HepG2 (cell line): Measurements from ENCODE around the gene SLC6A8. TPM values are rescaled to one million over a fixed set of nuclear protein-coding genes. Genes with fewer than 3 reads are reported as not detected.
A peak's percentile ranks its signal among the peaks of the same experiment; 100 is the strongest.

ENCODE experiments used
- ELF1 ChIP-seq: sonication (generic); formaldehyde crosslinking; IDR thresholded peaks from 2 replicates; pipeline ENCODE4 v1.4.0; 2020; ENCODE audit warnings: missing genetic modification reagents
- GABPB1 ChIP-seq: IDR thresholded peaks from 2 replicates; pipeline ENCODE4 v1.6.1; 2016; ENCODE audit warnings: mild to moderate bottlenecking, missing genetic modification reagents, moderate library complexity, missing compliant biosample characterization
- GPN1 ChIP-seq: sonication (generic); formaldehyde crosslinking; IDR thresholded peaks from 2 replicates; pipeline ENCODE4 v1.5.1; 2020; ENCODE audit warnings: missing genetic modification reagents, borderline replicate concordance
- HNF4A ChIP-seq: sonication (generic); formaldehyde crosslinking; IDR thresholded peaks from 2 replicates; pipeline ENCODE4 v1.4.0; 2020; ENCODE audit warnings: missing genetic modification reagents
- HOXA3 ChIP-seq: sonication (generic); formaldehyde crosslinking; IDR thresholded peaks from 2 replicates; pipeline ENCODE4 v1.5.0; 2020; ENCODE audit warnings: missing genetic modification reagents
- IKZF4 ChIP-seq: sonication (generic); formaldehyde crosslinking; IDR thresholded peaks from 2 replicates; pipeline ENCODE4 v1.5.1; 2020; ENCODE audit warnings: borderline replicate concordance, mild to moderate bottlenecking, low read depth, missing genetic modification reagents; ENCODE audit errors: not compliant biosample characterization
- IRF2 ChIP-seq: IDR thresholded peaks from 2 replicates; pipeline ENCODE4 v1.6.1; 2018; ENCODE audit warnings: missing genetic modification reagents, missing compliant biosample characterization
- KDM2A ChIP-seq: sonication (generic); formaldehyde crosslinking; IDR thresholded peaks from 2 replicates; pipeline ENCODE4 v1.4.0; 2020; ENCODE audit warnings: low read depth, missing genetic modification reagents, borderline replicate concordance
- KMT2A ChIP-seq: sonication (generic); formaldehyde crosslinking; IDR thresholded peaks from 2 replicates; pipeline ENCODE4 v1.4.0; 2020; ENCODE audit warnings: missing genetic modification reagents
- MEIS1 ChIP-seq: sonication (generic); formaldehyde crosslinking; IDR thresholded peaks from 2 replicates; pipeline ENCODE4 v1.9.0; 2021; ENCODE audit warnings: mild to moderate bottlenecking, missing genetic modification reagents, moderate library complexity, borderline replicate concordance
- NFIC ChIP-seq: IDR thresholded peaks from 2 replicates; pipeline ENCODE4 v1.6.1; 2012; ENCODE audit warnings: mild to moderate bottlenecking, low read length, inconsistent platforms
- SSRP1 ChIP-seq: IDR thresholded peaks from 2 replicates; pipeline ENCODE4 v1.6.1; 2016; ENCODE audit warnings: control low read depth
- ZNF101 ChIP-seq: sonication (generic); formaldehyde crosslinking; IDR thresholded peaks from 2 replicates; pipeline ENCODE4 v1.4.0; 2020; ENCODE audit warnings: mild to moderate bottlenecking, low read depth, missing genetic modification reagents, borderline replicate concordance
- ZNF30 ChIP-seq: sonication (generic); formaldehyde crosslinking; IDR thresholded peaks from 2 replicates; pipeline ENCODE4 v1.5.0; 2020; ENCODE audit warnings: mild to moderate bottlenecking, missing genetic modification reagents
- ZNF350 ChIP-seq: sonication (generic); formaldehyde crosslinking; IDR thresholded peaks from 2 replicates; pipeline ENCODE4 v1.4.0; 2020; ENCODE audit warnings: mild to moderate bottlenecking, low read depth, missing genetic modification reagents, borderline replicate concordance
- ZNF383 ChIP-seq: sonication (generic); formaldehyde crosslinking; IDR thresholded peaks from 2 replicates; pipeline ENCODE4 v1.4.0; 2020; ENCODE audit warnings: missing genetic modification reagents, mild to moderate bottlenecking, borderline replicate concordance
- ZNF773 ChIP-seq: sonication (generic); formaldehyde crosslinking; IDR thresholded peaks from 2 replicates; pipeline ENCODE4 v1.4.0; 2020; ENCODE audit warnings: missing genetic modification reagents, borderline replicate concordance
- polyA plus RNA-seq, 8 experiments: library from polyadenylated mRNA; depleted of rRNA in 3 of 8; stranded (reverse) in 7 of 8; unstranded in 1 of 8; fragments of >200 nt; fragmentation: Illumina TruSeq in 4 of 8; extraction: Trizol in 4 of 8; gene quantifications; 2 replicates each; pipeline versions ENCODE4 v1.2.1 to v1.2.3, GENCODE V29; 2011 to 2016; ENCODE audit warnings: low read depth in 4 of 8, missing spikeins in 1 of 8, mixed read lengths in 1 of 8; ENCODE audit not compliant: insufficient read depth in 1 of 8
- total RNA-seq, 5 experiments: library from RNA; depleted of rRNA; stranded (reverse); fragments of >200 nt; fragmentation: Illumina TruSeq; extraction: Trizol; gene quantifications; 2 replicates each; pipeline ENCODE4 v1.2.3, GENCODE V29; 2016; ENCODE audit warnings: low read depth in 1 of 5
- TF ChIP-seq, protein P1 (sequence below): sonication (generic); formaldehyde crosslinking; conservative IDR thresholded peaks from 2 replicates; pipeline ENCODE4 v1.4.0; 2020; ENCODE audit warnings: missing genetic modification reagents
- TF ChIP-seq, protein P2 (sequence below): sonication (generic); formaldehyde crosslinking; IDR thresholded peaks from 2 replicates; pipeline ENCODE4 v1.8.0; 2022; ENCODE audit warnings: low read depth, missing genetic modification reagents
- TF ChIP-seq, protein P3 (sequence below): sonication (generic); formaldehyde crosslinking; IDR thresholded peaks from 2 replicates; pipeline ENCODE4 v1.4.0; 2020; ENCODE audit warnings: mild to moderate bottlenecking, low read depth, missing genetic modification reagents
- TF ChIP-seq, protein P4 (sequence below): sonication (generic); formaldehyde crosslinking; IDR thresholded peaks from 2 replicates; pipeline ENCODE4 v1.5.1; 2020; ENCODE audit warnings: missing genetic modification reagents, mild to moderate bottlenecking, borderline replicate concordance
- TF ChIP-seq, protein P5 (sequence below): fragments of 450-650 bp; IDR thresholded peaks from 2 replicates; pipeline ENCODE4 v1.6.1; 2016

SLC6A8 gene
- total and polyA plus RNA-seq, 2 of the 13 experiments (the other 11 are each of a cell fraction or from before 2014, with no cell fraction given) = 13.9 to 176 TPM

DNA sequence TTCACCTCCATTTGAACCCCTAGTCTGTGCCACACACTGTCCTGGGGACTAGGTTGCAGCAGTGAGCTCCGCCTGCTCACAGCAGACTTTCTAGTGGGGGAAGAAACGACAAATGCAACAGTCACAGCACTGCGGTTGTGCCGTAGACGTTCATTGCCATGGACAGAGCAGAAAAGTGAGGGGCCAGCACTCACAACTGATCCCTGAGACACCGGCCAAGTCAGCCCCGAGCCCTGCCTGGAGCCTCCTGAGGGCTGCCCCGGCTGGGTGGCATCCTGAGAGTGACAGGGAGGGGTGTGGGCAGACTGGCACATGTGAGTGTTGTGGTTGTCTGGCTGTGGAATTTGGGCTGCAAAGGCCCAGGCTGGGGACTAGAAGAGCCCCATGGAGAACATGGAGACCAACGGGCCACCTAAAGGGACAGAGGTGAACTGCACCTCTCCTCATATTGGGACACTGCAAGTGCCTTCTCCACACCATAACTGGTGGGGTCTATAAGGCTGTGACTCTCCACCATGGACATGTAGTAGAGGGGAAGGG is 36.1 kb upstream of the SLC6A8 start (continued):
- TF ChIP-seq, protein P1, sequence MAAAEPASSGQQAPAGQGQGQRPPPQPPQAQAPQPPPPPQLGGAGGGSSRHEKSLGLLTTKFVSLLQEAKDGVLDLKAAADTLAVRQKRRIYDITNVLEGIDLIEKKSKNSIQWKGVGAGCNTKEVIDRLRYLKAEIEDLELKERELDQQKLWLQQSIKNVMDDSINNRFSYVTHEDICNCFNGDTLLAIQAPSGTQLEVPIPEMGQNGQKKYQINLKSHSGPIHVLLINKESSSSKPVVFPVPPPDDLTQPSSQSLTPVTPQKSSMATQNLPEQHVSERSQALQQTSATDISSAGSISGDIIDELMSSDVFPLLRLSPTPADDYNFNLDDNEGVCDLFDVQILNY = no peak
- TF ChIP-seq HOXA3 (CRISPR knock-in tag) (0 out of 2 replicates have a peak, but pooled peaks have one; percentile 16), KMT2A (no peak), SSRP1 (peak; percentile 78; the same call in 1 of the 2 replicates), GPN1 (no peak), NFIC (no peak), ZNF350 (CRISPR knock-in tag) (peak; percentile 72; the same call in 1 of the 2 replicates), MEIS1 (CRISPR knock-in tag) (no peak), ZNF30 (CRISPR knock-in tag) (no peak), HNF4A (no peak), ZNF383 (no peak), ZNF773 (CRISPR knock-in tag) (no peak), GABPB1 (CRISPR knock-in tag) (peak; percentile 25; the same call in 1 of the 2 replicates), ELF1 (CRISPR knock-in tag) (no peak), ZNF101 (no peak), KDM2A (CRISPR knock-in tag) (peak; percentile 51; the same call in 1 of the 2 replicates), IKZF4 (CRISPR knock-in tag) (no peak), IRF2 (peak; percentile 20; the same call in 1 of the 2 replicates)
- TF ChIP-seq, protein P2, sequence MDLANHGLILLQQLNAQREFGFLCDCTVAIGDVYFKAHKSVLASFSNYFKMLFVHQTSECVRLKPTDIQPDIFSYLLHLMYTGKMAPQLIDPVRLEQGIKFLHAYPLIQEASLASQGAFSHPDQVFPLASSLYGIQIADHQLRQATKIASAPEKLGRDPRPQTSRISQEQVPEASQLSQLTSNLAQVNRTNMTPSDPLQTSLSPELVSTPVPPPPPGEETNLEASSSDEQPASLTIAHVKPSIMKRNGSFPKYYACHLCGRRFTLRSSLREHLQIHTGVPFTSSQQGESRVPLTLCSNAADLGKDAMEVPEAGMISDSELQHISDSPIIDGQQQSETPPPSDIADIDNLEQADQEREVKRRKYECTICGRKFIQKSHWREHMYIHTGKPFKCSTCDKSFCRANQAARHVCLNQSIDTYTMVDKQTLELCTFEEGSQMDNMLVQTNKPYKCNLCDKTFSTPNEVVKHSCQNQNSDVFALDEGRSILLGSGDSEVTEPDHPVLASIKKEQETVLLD (CRISPR knock-in tag) = no peak
- TF ChIP-seq, protein P3, sequence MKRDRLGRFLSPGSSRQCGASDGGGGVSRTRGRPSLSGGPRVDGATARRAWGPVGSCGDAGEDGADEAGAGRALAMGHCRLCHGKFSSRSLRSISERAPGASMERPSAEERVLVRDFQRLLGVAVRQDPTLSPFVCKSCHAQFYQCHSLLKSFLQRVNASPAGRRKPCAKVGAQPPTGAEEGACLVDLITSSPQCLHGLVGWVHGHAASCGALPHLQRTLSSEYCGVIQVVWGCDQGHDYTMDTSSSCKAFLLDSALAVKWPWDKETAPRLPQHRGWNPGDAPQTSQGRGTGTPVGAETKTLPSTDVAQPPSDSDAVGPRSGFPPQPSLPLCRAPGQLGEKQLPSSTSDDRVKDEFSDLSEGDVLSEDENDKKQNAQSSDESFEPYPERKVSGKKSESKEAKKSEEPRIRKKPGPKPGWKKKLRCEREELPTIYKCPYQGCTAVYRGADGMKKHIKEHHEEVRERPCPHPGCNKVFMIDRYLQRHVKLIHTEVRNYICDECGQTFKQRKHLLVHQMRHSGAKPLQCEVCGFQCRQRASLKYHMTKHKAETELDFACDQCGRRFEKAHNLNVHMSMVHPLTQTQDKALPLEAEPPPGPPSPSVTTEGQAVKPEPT = no peak
- TF ChIP-seq, protein P4, sequence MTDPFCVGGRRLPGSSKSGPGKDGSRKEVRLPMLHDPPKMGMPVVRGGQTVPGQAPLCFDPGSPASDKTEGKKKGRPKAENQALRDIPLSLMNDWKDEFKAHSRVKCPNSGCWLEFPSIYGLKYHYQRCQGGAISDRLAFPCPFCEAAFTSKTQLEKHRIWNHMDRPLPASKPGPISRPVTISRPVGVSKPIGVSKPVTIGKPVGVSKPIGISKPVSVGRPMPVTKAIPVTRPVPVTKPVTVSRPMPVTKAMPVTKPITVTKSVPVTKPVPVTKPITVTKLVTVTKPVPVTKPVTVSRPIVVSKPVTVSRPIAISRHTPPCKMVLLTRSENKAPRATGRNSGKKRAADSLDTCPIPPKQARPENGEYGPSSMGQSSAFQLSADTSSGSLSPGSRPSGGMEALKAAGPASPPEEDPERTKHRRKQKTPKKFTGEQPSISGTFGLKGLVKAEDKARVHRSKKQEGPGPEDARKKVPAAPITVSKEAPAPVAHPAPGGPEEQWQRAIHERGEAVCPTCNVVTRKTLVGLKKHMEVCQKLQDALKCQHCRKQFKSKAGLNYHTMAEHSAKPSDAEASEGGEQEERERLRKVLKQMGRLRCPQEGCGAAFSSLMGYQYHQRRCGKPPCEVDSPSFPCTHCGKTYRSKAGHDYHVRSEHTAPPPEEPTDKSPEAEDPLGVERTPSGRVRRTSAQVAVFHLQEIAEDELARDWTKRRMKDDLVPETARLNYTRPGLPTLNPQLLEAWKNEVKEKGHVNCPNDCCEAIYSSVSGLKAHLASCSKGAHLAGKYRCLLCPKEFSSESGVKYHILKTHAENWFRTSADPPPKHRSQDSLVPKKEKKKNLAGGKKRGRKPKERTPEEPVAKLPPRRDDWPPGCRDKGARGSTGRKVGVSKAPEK (CRISPR knock-in tag) = no peak
- TF ChIP-seq, protein P5, sequence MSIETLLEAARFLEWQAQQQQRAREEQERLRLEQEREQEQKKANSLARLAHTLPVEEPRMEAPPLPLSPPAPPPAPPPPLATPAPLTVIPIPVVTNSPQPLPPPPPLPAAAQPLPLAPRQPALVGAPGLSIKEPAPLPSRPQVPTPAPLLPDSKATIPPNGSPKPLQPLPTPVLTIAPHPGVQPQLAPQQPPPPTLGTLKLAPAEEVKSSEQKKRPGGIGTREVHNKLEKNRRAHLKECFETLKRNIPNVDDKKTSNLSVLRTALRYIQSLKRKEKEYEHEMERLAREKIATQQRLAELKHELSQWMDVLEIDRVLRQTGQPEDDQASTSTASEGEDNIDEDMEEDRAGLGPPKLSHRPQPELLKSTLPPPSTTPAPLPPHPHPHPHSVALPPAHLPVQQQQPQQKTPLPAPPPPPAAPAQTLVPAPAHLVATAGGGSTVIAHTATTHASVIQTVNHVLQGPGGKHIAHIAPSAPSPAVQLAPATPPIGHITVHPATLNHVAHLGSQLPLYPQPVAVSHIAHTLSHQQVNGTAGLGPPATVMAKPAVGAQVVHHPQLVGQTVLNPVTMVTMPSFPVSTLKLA = no peak
